NB4 (cell line): ENCODE data around the gene ARHGAP18.
"Not testable (repeated sequence)": the region's sequence is repeated elsewhere in the genome, so short reads cannot be mapped to it uniquely, and the experiment has no call there.

Experiments
- MYC ChIP-seq: IDR thresholded peaks from 2 replicates; pipeline ENCODE4 v1.6.1; 2011; ENCODE audit warnings: low read depth, low read length
- POLR2A ChIP-seq: IDR thresholded peaks from 2 replicates; pipeline ENCODE4 v1.6.1; 2011; ENCODE audit warnings: mild to moderate bottlenecking; ENCODE audit not compliant: insufficient read length; ENCODE audit errors: extremely low read depth
- TF ChIP-seq, protein P1 (sequence below): IDR thresholded peaks from one replicate; pipeline ENCODE4 v1.5.1; 2012; ENCODE audit warnings: low read depth, low read length
- TF ChIP-seq, protein P2 (sequence below): IDR thresholded peaks from 2 replicates; pipeline ENCODE4 v1.6.1; 2011; ENCODE audit warnings: low read depth, low read length

DNA sequence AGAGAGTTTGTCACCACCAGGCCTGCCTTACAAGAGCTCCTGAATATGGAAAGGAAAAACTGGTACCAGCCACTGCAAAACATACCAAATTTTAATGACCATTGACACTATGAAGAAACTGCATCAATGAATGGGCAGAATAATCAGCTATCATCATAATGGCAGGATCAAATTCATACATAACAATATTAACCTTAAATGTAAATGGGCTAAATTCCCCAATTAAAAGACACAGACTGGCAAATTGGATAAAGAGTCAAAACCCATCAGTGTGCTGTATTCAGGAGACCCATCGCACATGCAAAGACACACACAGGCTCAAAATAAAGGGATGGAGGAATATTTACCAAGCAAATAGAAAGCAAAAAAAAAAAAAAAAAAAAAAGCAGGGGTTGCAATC, 139.0 kb downstream of the ARHGAP18 start:
- TF ChIP-seq, protein P1, sequence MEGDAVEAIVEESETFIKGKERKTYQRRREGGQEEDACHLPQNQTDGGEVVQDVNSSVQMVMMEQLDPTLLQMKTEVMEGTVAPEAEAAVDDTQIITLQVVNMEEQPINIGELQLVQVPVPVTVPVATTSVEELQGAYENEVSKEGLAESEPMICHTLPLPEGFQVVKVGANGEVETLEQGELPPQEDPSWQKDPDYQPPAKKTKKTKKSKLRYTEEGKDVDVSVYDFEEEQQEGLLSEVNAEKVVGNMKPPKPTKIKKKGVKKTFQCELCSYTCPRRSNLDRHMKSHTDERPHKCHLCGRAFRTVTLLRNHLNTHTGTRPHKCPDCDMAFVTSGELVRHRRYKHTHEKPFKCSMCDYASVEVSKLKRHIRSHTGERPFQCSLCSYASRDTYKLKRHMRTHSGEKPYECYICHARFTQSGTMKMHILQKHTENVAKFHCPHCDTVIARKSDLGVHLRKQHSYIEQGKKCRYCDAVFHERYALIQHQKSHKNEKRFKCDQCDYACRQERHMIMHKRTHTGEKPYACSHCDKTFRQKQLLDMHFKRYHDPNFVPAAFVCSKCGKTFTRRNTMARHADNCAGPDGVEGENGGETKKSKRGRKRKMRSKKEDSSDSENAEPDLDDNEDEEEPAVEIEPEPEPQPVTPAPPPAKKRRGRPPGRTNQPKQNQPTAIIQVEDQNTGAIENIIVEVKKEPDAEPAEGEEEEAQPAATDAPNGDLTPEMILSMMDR, result not testable (repeated sequence)
- not testable (repeated sequence) for TF ChIP-seq POLR2A, MYC
- TF ChIP-seq, protein P2, sequence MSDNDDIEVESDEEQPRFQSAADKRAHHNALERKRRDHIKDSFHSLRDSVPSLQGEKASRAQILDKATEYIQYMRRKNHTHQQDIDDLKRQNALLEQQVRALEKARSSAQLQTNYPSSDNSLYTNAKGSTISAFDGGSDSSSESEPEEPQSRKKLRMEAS, result not testable (repeated sequence)
